ENCODE results near the gene NXPH4.

The NXPH4 gene

DNA sequence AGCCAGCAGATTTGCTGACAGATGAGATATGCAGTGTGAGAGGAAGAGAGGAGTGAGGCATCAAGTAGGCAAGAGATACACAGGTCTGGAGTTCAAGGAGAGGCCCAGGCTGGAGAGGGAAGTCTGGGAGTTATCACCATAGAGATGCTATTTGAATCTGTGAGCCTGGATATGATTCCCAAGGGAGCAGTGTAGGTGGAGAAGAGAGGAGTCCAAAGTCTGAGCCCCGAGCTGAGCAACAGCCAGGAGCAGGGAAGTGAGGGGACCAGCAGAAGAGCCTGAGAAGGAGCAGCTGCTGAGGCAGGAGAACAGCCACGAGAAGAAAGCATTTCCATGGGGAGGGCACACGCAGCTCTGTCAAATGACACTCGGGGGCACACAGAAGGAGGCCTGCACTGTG lies 20.2 kb upstream of the NXPH4 start:
- TF ChIP-seq, protein P1, sequence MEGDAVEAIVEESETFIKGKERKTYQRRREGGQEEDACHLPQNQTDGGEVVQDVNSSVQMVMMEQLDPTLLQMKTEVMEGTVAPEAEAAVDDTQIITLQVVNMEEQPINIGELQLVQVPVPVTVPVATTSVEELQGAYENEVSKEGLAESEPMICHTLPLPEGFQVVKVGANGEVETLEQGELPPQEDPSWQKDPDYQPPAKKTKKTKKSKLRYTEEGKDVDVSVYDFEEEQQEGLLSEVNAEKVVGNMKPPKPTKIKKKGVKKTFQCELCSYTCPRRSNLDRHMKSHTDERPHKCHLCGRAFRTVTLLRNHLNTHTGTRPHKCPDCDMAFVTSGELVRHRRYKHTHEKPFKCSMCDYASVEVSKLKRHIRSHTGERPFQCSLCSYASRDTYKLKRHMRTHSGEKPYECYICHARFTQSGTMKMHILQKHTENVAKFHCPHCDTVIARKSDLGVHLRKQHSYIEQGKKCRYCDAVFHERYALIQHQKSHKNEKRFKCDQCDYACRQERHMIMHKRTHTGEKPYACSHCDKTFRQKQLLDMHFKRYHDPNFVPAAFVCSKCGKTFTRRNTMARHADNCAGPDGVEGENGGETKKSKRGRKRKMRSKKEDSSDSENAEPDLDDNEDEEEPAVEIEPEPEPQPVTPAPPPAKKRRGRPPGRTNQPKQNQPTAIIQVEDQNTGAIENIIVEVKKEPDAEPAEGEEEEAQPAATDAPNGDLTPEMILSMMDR (IDR thresholded peaks at IDR 0.05) = no peak
- TF ChIP-seq ZFX (IDR thresholded peaks at IDR 0.05; ENCODE audit: borderline replicate concordance) = no peak
- H3K27ac ChIP-seq = no peak overlapping the region

DNA sequence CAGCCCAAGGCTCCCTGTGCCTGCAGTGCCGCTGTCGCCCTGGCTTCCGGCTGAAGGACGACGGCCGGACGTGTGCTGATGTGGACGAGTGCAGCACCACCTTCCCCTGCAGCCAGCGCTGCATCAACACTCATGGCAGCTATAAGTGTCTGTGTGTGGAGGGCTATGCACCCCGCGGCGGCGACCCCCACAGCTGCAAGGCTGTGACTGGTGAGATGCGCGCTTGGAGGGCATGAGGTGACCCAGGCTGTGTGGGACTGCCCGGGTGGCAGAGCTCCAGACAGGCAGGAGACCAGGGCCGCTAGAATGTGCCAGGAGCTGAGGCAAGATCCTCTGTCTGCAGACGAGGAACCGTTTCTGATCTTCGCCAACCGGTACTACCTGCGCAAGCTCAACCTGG lies 19.6 kb upstream of the NXPH4 start:
- H3K27ac ChIP-seq = no peak overlapping the region
- TF ChIP-seq, protein P1 (IDR thresholded peaks at IDR 0.05) = no peak
- TF ChIP-seq ZFX (IDR thresholded peaks at IDR 0.05; ENCODE audit: borderline replicate concordance) = no peak

DNA sequence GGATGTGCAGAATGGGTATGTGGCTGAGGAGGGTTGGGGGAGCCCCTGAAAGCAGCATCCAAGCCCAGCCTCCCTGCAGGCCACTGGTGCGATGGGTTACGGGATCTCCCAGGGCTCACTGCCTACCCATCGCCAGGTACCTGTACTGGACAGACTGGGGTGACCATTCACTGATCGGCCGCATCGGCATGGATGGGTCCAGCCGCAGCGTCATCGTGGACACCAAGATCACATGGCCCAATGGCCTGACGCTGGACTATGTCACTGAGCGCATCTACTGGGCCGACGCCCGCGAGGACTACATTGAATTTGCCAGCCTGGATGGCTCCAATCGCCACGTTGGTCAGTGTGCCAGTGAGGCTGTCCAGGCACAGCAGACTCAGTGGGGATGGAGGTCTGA lies 18.3 kb upstream of the NXPH4 start:
- no peak overlapping the region for H3K27ac ChIP-seq
- TF ChIP-seq ZFX (IDR thresholded peaks at IDR 0.05; ENCODE audit: borderline replicate concordance) = no peak
- TF ChIP-seq, protein P1 (IDR thresholded peaks at IDR 0.05) = no peak

DNA sequence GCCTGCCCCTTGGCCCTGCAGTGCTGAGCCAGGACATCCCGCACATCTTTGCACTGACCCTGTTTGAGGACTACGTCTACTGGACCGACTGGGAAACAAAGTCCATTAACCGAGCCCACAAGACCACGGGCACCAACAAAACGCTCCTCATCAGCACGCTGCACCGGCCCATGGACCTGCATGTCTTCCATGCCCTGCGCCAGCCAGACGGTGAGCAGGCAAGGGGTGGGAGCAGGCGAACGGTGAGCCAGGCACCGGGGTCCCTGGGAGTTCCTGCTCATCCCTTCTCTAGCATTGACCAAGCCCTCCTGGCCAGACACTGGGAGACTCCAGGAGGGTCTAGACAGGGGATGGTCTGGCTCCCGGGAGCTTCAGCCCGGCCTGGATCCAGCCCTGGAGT lies 17.4 kb upstream of the NXPH4 start:
- TF ChIP-seq, protein P1 (IDR thresholded peaks at IDR 0.05) = no peak
- no peak for TF ChIP-seq ZFX (IDR thresholded peaks at IDR 0.05; ENCODE audit: borderline replicate concordance)
- no peak overlapping the region for H3K27ac ChIP-seq

DNA sequence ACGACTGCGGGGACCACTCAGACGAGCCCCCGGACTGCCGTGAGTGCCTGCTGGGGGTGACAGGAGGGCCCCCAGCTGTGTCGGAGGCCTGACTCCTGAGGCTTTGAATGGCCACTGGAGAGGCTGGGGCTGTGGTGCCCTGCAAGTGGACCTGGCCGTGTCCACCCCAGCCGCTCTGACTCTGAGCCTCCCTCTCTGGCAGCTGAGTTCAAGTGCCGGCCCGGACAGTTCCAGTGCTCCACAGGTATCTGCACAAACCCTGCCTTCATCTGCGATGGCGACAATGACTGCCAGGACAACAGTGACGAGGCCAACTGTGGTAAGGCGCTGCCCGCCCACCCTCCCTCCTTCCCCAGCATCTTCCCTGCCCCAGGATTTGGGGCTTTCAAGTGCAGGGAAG lies 16.1 kb upstream of the NXPH4 start:
- H3K27ac ChIP-seq = no peak overlapping the region
- TF ChIP-seq, protein P1 (IDR thresholded peaks at IDR 0.05) = no peak
- no peak for TF ChIP-seq ZFX (IDR thresholded peaks at IDR 0.05; ENCODE audit: borderline replicate concordance)

DNA sequence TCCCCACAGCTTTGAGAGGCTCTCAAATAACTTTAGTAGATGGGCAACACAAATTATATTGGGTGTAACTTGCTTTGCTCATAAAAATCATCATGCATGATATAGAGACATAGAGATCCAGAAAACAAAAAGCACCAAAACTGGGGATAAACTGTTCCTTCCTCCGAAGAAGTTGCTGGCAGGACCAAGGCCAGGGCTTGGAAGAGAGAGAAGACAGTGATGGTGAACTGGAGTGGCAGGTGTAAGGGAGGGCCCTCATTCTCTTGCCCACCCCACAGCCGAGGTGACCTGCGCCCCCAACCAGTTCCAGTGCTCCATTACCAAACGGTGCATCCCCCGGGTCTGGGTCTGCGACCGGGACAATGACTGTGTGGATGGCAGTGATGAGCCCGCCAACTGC lies 15.4 kb upstream of the NXPH4 start:
- H3K27ac ChIP-seq = no peak overlapping the region
- no peak for TF ChIP-seq ZFX (IDR thresholded peaks at IDR 0.05; ENCODE audit: borderline replicate concordance)
- TF ChIP-seq, protein P1 (IDR thresholded peaks at IDR 0.05) = no peak

DNA sequence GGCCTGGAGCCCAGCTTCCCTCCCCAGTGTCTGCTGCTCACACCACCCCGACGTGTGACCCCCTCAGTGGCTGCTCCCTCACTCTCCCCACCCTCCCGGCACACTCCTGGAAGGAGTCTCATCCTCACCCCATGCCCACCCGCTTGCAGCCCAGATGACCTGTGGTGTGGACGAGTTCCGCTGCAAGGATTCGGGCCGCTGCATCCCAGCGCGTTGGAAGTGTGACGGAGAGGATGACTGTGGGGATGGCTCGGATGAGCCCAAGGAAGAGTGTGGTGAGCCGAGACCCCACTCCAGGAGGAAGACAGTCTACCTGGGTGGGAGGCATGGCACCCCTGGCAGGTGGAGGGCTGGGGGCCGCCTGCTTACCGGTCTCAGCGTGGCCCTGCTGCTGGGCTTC lies 15.0 kb upstream of the NXPH4 start:
- TF ChIP-seq, protein P1 (IDR thresholded peaks at IDR 0.05) = no peak
- no peak for TF ChIP-seq ZFX (IDR thresholded peaks at IDR 0.05; ENCODE audit: borderline replicate concordance)
- no peak overlapping the region for H3K27ac ChIP-seq
